ENCODE measurements around the gene TIGD1.

The TIGD1 gene

GRCh38 chr2:232549655-232550353 is 553 bp downstream of the TIGD1 start:
- Histone ChIP-seq H3K9me3 (ENCODE audit: control insufficient read depth in 1 of 2, low read length in 2 of 2) (no peaks in the 10 kb centered on the region), H3K9ac (ENCODE audit: low read depth in 1 of 2, low read length in 2 of 2) (peak overlapping the region; percentile 90 to 94), H3K4me1 (ENCODE audit: control insufficient read depth in 1 of 2, insufficient read depth in 2 of 2, low read length in 2 of 2) (peaks cover 17 to 18% of the 10 kb centered on the region in 2 donors), H3K36me3 (ENCODE audit: control insufficient read depth in 1 of 2, insufficient read depth in 2 of 2, low read length in 2 of 2) (peaks cover 5 to 17% of the 10 kb centered on the region in 2 donors), H3K27me3 (ENCODE audit: control insufficient read depth in 1 of 2, insufficient read depth in 2 of 2, low read length in 2 of 2) (no peaks in the 10 kb centered on the region), H3K27ac (ENCODE audit: low read depth, low read length) (peak overlapping the region; percentile 94), H3K4me3 (ENCODE audit: low read depth in 1 of 2, low read length in 2 of 2) (peak overlapping the region; percentile 96 to 99)

- Histone ChIP-seq H3K27ac (ENCODE audit: low read depth, low read length) (no peak overlapping the region), H3K4me3 (ENCODE audit: low read depth in 1 of 2, low read length in 2 of 2) (no peak overlapping the region), H3K36me3 (ENCODE audit: control insufficient read depth in 1 of 2, insufficient read depth in 2 of 2, low read length in 2 of 2) (peaks cover 5 to 10% of the 10 kb centered on the region in 2 donors), H3K9me3 (ENCODE audit: control insufficient read depth in 1 of 2, low read length in 2 of 2) (no peaks in the 10 kb centered on the region), H3K4me1 (ENCODE audit: control insufficient read depth in 1 of 2, insufficient read depth in 2 of 2, low read length in 2 of 2) (peaks cover 6 to 17% of the 10 kb centered on the region in 2 donors), H3K9ac (ENCODE audit: low read depth in 1 of 2, low read length in 2 of 2) (no peak overlapping the region), H3K27me3 (ENCODE audit: control insufficient read depth in 1 of 2, insufficient read depth in 2 of 2, low read length in 2 of 2) (no peaks in the 10 kb centered on the region)
Observed at GRCh38 chr2:232547991-232548390, 2.4 kb downstream of the TIGD1 start.

GRCh38 chr2:232545511-232546375 is 4.6 kb downstream of the TIGD1 start:
- Histone ChIP-seq H3K36me3 (ENCODE audit: control insufficient read depth in 1 of 2, insufficient read depth in 2 of 2, low read length in 2 of 2) (peaks cover 5 to 7% of the 10 kb centered on the region in 2 donors), H3K4me3 (ENCODE audit: low read depth in 1 of 2, low read length in 2 of 2) (no peak overlapping the region), H3K27me3 (ENCODE audit: control insufficient read depth in 1 of 2, insufficient read depth in 2 of 2, low read length in 2 of 2) (no peaks in the 10 kb centered on the region), H3K27ac (ENCODE audit: low read depth, low read length) (no peak overlapping the region), H3K9me3 (ENCODE audit: control insufficient read depth in 1 of 2, low read length in 2 of 2) (no peaks in the 10 kb centered on the region), H3K4me1 (ENCODE audit: control insufficient read depth in 1 of 2, insufficient read depth in 2 of 2, low read length in 2 of 2) (peaks cover 0 to 6% of the 10 kb centered on the region in 2 donors), H3K9ac (ENCODE audit: low read depth in 1 of 2, low read length in 2 of 2) (no peak overlapping the region)

- no peaks in the 10 kb centered on the region for H3K9me3 ChIP-seq (ENCODE audit: control insufficient read depth in 1 of 2, low read length in 2 of 2)
- H3K4me3 ChIP-seq (ENCODE audit: low read depth in 1 of 2, low read length in 2 of 2) = no peak overlapping the region
- peaks cover 5 to 7% of the 10 kb centered on the region in 2 donors for H3K36me3 ChIP-seq (ENCODE audit: control insufficient read depth in 1 of 2, insufficient read depth in 2 of 2, low read length in 2 of 2)
- H3K27me3 ChIP-seq (ENCODE audit: control insufficient read depth in 1 of 2, insufficient read depth in 2 of 2, low read length in 2 of 2) = no peaks in the 10 kb centered on the region
- H3K4me1 ChIP-seq (ENCODE audit: control insufficient read depth in 1 of 2, insufficient read depth in 2 of 2, low read length in 2 of 2) = peaks cover 0 to 3% of the 10 kb centered on the region in 2 donors
- H3K27ac ChIP-seq (ENCODE audit: low read depth, low read length) = no peak overlapping the region
- H3K9ac ChIP-seq (ENCODE audit: low read depth in 1 of 2, low read length in 2 of 2) = no peak overlapping the region
Observed at GRCh38 chr2:232544674-232545073, 5.7 kb downstream of the TIGD1 start.

GRCh38 chr2:232543928-232544631 is 6.3 kb downstream of the TIGD1 start:
- no peak overlapping the region for H3K4me3 ChIP-seq (ENCODE audit: low read depth in 1 of 2, low read length in 2 of 2)
- H3K36me3 ChIP-seq (ENCODE audit: control insufficient read depth in 1 of 2, insufficient read depth in 2 of 2, low read length in 2 of 2) = peaks cover 5 to 7% of the 10 kb centered on the region in 2 donors
- no peaks in the 10 kb centered on the region for H3K4me1 ChIP-seq (ENCODE audit: control insufficient read depth in 1 of 2, insufficient read depth in 2 of 2, low read length in 2 of 2)
- no peak overlapping the region for H3K9ac ChIP-seq (ENCODE audit: low read depth in 1 of 2, low read length in 2 of 2)
- H3K27ac ChIP-seq (ENCODE audit: low read depth, low read length) = no peak overlapping the region
- H3K9me3 ChIP-seq (ENCODE audit: control insufficient read depth in 1 of 2, low read length in 2 of 2) = no peaks in the 10 kb centered on the region
- peaks cover 0 to 4% of the 10 kb centered on the region in 2 donors for H3K27me3 ChIP-seq (ENCODE audit: control insufficient read depth in 1 of 2, insufficient read depth in 2 of 2, low read length in 2 of 2)

GRCh38 chr2:232543491-232543890 is 6.9 kb downstream of the TIGD1 start:
- Histone ChIP-seq H3K4me3 (ENCODE audit: low read depth in 1 of 2, low read length in 2 of 2) (no peak overlapping the region), H3K36me3 (ENCODE audit: control insufficient read depth in 1 of 2, insufficient read depth in 2 of 2, low read length in 2 of 2) (peaks cover 5 to 7% of the 10 kb centered on the region in 2 donors), H3K9ac (ENCODE audit: low read depth in 1 of 2, low read length in 2 of 2) (no peak overlapping the region), H3K9me3 (ENCODE audit: control insufficient read depth in 1 of 2, low read length in 2 of 2) (no peaks in the 10 kb centered on the region), H3K27ac (ENCODE audit: low read depth, low read length) (no peak overlapping the region), H3K27me3 (ENCODE audit: control insufficient read depth in 1 of 2, insufficient read depth in 2 of 2, low read length in 2 of 2) (peaks cover 0 to 5% of the 10 kb centered on the region in 2 donors), H3K4me1 (ENCODE audit: control insufficient read depth in 1 of 2, insufficient read depth in 2 of 2, low read length in 2 of 2) (no peaks in the 10 kb centered on the region)

- Histone ChIP-seq H3K27ac (ENCODE audit: low read depth, low read length) (no peak overlapping the region), H3K9me3 (ENCODE audit: control insufficient read depth in 1 of 2, low read length in 2 of 2) (no peaks in the 10 kb centered on the region), H3K9ac (ENCODE audit: low read depth in 1 of 2, low read length in 2 of 2) (no peak overlapping the region), H3K4me1 (ENCODE audit: control insufficient read depth in 1 of 2, insufficient read depth in 2 of 2, low read length in 2 of 2) (no peaks in the 10 kb centered on the region), H3K4me3 (ENCODE audit: low read depth in 1 of 2, low read length in 2 of 2) (no peak overlapping the region), H3K27me3 (ENCODE audit: control insufficient read depth in 1 of 2, insufficient read depth in 2 of 2, low read length in 2 of 2) (peaks cover 0 to 5% of the 10 kb centered on the region in 2 donors), H3K36me3 (ENCODE audit: control insufficient read depth in 1 of 2, insufficient read depth in 2 of 2, low read length in 2 of 2) (peaks cover 5 to 7% of the 10 kb centered on the region in 2 donors)
Observed at GRCh38 chr2:232542715-232543467, 7.5 kb downstream of the TIGD1 start.

GRCh38 chr2:232541961-232542714 is 8.2 kb downstream of the TIGD1 start:
- Histone ChIP-seq H3K4me1 (ENCODE audit: control insufficient read depth in 1 of 2, insufficient read depth in 2 of 2, low read length in 2 of 2) (no peaks in the 10 kb centered on the region), H3K36me3 (ENCODE audit: control insufficient read depth in 1 of 2, insufficient read depth in 2 of 2, low read length in 2 of 2) (peaks cover 0 to 7% of the 10 kb centered on the region in 2 donors), H3K9ac (ENCODE audit: low read depth in 1 of 2, low read length in 2 of 2) (no peak overlapping the region), H3K9me3 (ENCODE audit: control insufficient read depth in 1 of 2, low read length in 2 of 2) (no peaks in the 10 kb centered on the region), H3K4me3 (ENCODE audit: low read depth in 1 of 2, low read length in 2 of 2) (no peak overlapping the region), H3K27me3 (ENCODE audit: control insufficient read depth in 1 of 2, insufficient read depth in 2 of 2, low read length in 2 of 2) (peaks cover 0 to 5% of the 10 kb centered on the region in 2 donors), H3K27ac (ENCODE audit: low read depth, low read length) (no peak overlapping the region)
